Aorta (tissue), 5 donors: Measurements from ENCODE around the gene PECR. TPM values are rescaled to one million over a fixed set of nuclear protein-coding genes. Genes with fewer than 3 reads are reported as not detected.

Experiments
- ATAC-seq: fragments of 200-7000 bp; cut with Tn5 transposase; one replicate; pipeline ENCODE4 v1.9.1; 2022; ENCODE audit warnings: moderate library complexity; ENCODE audit not compliant: low FRiP score
- DNase-seq, 2 donors: peaks; one replicate each; pipeline ENCODE4 v3.0.0-alpha.2; 2020
- H3K27ac ChIP-seq, 2 donors: one replicate each; pipeline ENCODE4 v1.5.1; 2013; ENCODE audit warnings: low read length in 2 of 2, mild to moderate bottlenecking in 2 of 2, moderate library complexity in 2 of 2, control low read depth in 1 of 2, inconsistent platforms in 1 of 2, low read depth in 1 of 2
- H3K27me3 ChIP-seq, 2 donors: one replicate each; pipeline ENCODE4 v1.6.1; 2013; ENCODE audit warnings: control low read depth in 1 of 2, low read length in 1 of 2, mild to moderate bottlenecking in 1 of 2, moderate library complexity in 1 of 2; ENCODE audit not compliant: insufficient read depth in 2 of 2, control insufficient read depth in 1 of 2
- H3K36me3 ChIP-seq, 2 donors: one replicate each; pipeline ENCODE4 v1.6.1; 2013; ENCODE audit warnings: control low read depth in 1 of 2, low read length in 1 of 2, mild to moderate bottlenecking in 1 of 2; ENCODE audit not compliant: insufficient read depth in 2 of 2, control insufficient read depth in 1 of 2
- H3K4me1 ChIP-seq, 2 donors: one replicate each; pipeline ENCODE4 v1.6.1; 2013; ENCODE audit warnings: low read length in 2 of 2, control low read depth in 1 of 2, mild to moderate bottlenecking in 1 of 2, moderate library complexity in 1 of 2; ENCODE audit not compliant: insufficient read depth in 2 of 2, control insufficient read depth in 1 of 2
- H3K4me3 ChIP-seq, 2 donors: one replicate each; pipeline ENCODE4 v1.5.1; 2013; ENCODE audit warnings: low read length in 2 of 2, control low read depth in 1 of 2, mild to moderate bottlenecking in 1 of 2
- H3K9me3 ChIP-seq: one replicate; pipeline ENCODE4 v1.6.1; 2013; ENCODE audit warnings: mild to moderate bottlenecking, low read length; ENCODE audit not compliant: control insufficient read depth
- WGBS, 2 donors: extraction: QIAGEN DNeasy Blood & Tissue Kit; methylation state at CpG; one replicate each; pipeline ENCODE4 v1.1.7; 2013; 5-methylcytosine and 5-hydroxymethylcytosine counted together
- intact Hi-C, 2 donors: fragments of 100-400 bp; cut with DNase I; formaldehyde crosslinking; loops; one replicate each; pipeline versions ENCODE4 v1.14.2 to v1.15.0; 2022
- polyA plus RNA-seq, 2 donors: library from polyadenylated mRNA; stranded (reverse); fragments of 200-250 nt; gene quantifications; one replicate each; pipeline ENCODE4 v1.2.3, GENCODE V29; 2013
- total RNA-seq, 2 donors: library from RNA; stranded (reverse); fragmentation: NEBNext Ultra II Directional; extraction: Animal tissue kit (Norgen Biotek cat#: 25700); gene quantifications; one replicate each; pipeline ENCODE4 v1.2.1, GENCODE V29; 2021
- donor health status: healthy with polysubstance abuse.
- donor health status: Bipolar disorder and iron deficiency.
- donor health status: DM: no; HTN: no; CAD: no.
- donor health status: DM: no; HTN: no; CAD: no.
- donor health status: DM: yes; HTN: yes; CAD: no.

PECR gene
- total and polyA plus RNA-seq, 4 donors, result 2.8 to 9.3 (median 4.3) TPM

DNA sequence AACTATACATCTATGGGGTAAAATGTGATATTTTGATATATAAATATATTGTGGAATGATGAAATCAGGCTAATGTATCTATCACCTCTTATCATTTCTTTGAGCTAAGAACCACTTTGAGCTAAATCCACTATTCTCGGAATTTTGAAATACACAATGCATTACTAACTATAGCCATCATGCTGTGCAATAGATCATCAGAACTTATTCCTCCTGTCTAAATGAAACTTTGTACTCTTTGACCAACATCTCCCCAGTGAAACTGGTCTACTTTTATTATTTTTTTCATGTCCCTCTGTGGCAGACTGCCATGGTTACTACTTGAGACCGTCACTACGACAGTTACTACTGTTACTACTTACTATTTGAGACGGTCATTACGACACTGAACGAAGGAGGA is 11.4 kb downstream of the PECR start:
- no peaks in the 10 kb centered on the region for H3K4me1 ChIP-seq
- DNase-seq (no peak), ATAC-seq (no peak)
- H3K27me3 ChIP-seq, result no peaks in the 10 kb centered on the region
- intact Hi-C loops, result no loop called here
- H3K36me3 ChIP-seq, result no peaks in the 10 kb centered on the region
- no peak overlapping the region for H3K27ac ChIP-seq
- 80 to 85% methylated on average over 6 of the region's 6 CpGs for WGBS, 2 donors
- H3K9me3 ChIP-seq, result no peaks in the 10 kb centered on the region
- no peak overlapping the region for H3K4me3 ChIP-seq

GRCh38 chr2:216069028-216069427 is 12.6 kb downstream of the PECR start:
- 84 to 92% methylated on average over 2 of the region's 2 CpGs for WGBS, 2 donors
- no peaks in the 10 kb centered on the region for H3K9me3 ChIP-seq
- intact Hi-C loops, result no loop called here
- no peak overlapping the region for H3K4me3 ChIP-seq
- H3K27me3 ChIP-seq, result no peaks in the 10 kb centered on the region
- H3K27ac ChIP-seq, result no peak overlapping the region
- ATAC-seq (no peak), DNase-seq (no peak)
- H3K4me1 ChIP-seq, result no peaks in the 10 kb centered on the region
- no peaks in the 10 kb centered on the region for H3K36me3 ChIP-seq

GRCh38 chr2:216066230-216066629 is 15.4 kb downstream of the PECR start:
- no peaks in the 10 kb centered on the region for H3K27me3 ChIP-seq
- H3K36me3 ChIP-seq, result no peaks in the 10 kb centered on the region
- H3K27ac ChIP-seq, result no peak overlapping the region
- DNase-seq (no peak), ATAC-seq (no peak)
- WGBS, 2 donors, result 88 to 89% methylated on average over 5 of the region's 5 CpGs
- no peak overlapping the region for H3K4me3 ChIP-seq
- no peaks in the 10 kb centered on the region for H3K4me1 ChIP-seq
- H3K9me3 ChIP-seq, result no peaks in the 10 kb centered on the region
- intact Hi-C loops, result no loop called here

DNA sequence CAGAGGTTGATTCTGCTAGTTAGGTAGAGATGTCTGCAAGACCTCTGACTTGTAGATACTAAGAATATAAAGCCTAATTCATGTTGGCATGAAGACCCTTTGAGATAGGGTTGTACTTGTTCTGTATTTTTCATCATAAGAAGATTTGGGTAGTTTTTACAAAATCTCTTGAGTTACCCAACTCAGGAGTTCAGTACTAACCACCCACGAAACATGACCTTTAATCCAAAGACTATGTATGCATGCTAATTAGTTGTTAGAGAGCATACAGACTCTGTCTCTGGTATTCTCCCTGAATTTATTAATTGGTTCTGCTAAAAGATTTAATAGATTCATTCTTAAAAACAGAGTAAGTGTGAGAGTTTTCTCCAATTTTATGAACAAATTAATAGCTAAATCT is 16.9 kb downstream of the PECR start:
- H3K27ac ChIP-seq, result no peak overlapping the region
- H3K4me1 ChIP-seq, result no peaks in the 10 kb centered on the region
- no peak overlapping the region for H3K4me3 ChIP-seq
- no peak for DNase-seq
- 85 to 94% methylated on average over 1 of the region's 1 CpG for WGBS, 2 donors
- no peaks in the 10 kb centered on the region for H3K27me3 ChIP-seq
- no peaks in the 10 kb centered on the region for H3K36me3 ChIP-seq
- H3K9me3 ChIP-seq, result no peaks in the 10 kb centered on the region
- no peak for ATAC-seq
- intact Hi-C loops, result no loop called here

GRCh38 chr2:216064014-216064630 is 17.5 kb downstream of the PECR start:
- Histone ChIP-seq H3K27me3 (no peaks in the 10 kb centered on the region), H3K4me3 (no peak overlapping the region), H3K27ac (no peak overlapping the region), H3K9me3 (no peaks in the 10 kb centered on the region), H3K36me3 (no peaks in the 10 kb centered on the region), H3K4me1 (no peaks in the 10 kb centered on the region)
- no peak for DNase-seq
- intact Hi-C loops, result no loop called here
- ATAC-seq, result no peak
- WGBS, 2 donors, result 82 to 89% methylated on average over 2 of the region's 2 CpGs

DNA sequence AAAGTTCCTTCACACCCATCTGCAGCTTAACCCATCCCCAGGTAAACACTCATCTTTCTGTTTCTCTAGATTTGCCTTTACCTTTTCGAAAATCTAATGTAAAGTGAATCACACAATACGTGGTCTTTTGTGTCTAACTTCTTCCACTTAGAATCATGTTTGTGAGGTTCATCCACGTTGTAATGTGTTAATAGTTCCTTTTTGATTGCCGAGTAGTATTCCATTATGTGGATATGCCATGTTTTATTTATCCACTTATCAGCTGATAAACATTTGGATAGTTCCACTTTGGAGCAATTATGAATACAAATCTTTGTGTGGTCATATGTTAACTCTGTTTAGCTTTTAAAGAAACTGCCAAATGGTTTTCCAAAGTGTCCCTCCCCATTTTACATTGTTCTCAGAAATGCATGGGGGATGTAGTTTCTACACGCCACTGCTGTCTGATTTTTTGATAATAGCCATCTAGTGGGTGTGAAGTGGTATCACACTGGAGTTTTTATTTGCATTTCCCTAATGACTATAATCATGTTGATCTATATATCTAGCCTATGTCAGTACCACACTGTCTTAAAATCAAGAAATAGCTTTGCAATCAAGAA is 22.3 kb downstream of the PECR start:
- intact Hi-C loops, result no loop called here
- Histone ChIP-seq H3K27me3 (no peaks in the 10 kb centered on the region), H3K4me3 (no peak overlapping the region), H3K36me3 (no peaks in the 10 kb centered on the region), H3K9me3 (no peaks in the 10 kb centered on the region), H3K4me1 (no peaks in the 10 kb centered on the region), H3K27ac (no peak overlapping the region)
- ATAC-seq (no peak), DNase-seq (no peak)
- WGBS, 2 donors, result 96 to 97% methylated on average over 5 of the region's 5 CpGs

DNA sequence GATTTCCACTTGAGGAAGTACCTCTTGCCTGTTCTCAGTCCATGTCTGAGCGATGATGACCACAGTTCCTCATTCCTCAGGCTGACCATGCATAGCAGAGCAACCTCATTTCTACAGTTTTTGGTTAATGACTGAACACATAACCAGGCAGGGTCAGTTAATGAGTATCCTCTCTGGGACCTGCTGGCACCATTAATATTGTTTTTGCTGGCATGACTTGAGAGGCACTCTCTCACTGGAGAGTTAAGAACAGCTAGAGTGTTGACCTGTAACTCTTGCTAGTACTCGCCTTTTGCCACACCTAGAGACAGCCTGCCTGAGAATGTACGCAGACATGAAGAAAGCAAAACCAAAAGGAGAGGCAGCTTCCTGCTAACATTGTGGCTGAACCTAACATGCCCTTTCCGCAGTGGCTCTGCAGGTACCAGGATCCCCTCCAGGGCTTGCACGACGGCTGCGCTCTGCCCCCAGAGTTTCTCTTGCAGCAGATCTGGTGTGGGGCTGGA is 23.9 kb downstream of the PECR start:
- WGBS, 2 donors, result 73 to 84% methylated on average over 7 of the region's 7 CpGs

GRCh38 chr2:216056739-216057138 is 24.9 kb downstream of the PECR start:
- ATAC-seq, result no peak
- no peaks in the 10 kb centered on the region for H3K27me3 ChIP-seq
- intact Hi-C loops, result no loop called here

More for the DNA sequence above, 23.9 kb downstream of the PECR start:
- intact Hi-C loops, result no loop called here
- no peaks in the 10 kb centered on the region for H3K9me3 ChIP-seq
- H3K4me3 ChIP-seq, result no peak overlapping the region
- no peaks in the 10 kb centered on the region for H3K4me1 ChIP-seq
- H3K27me3 ChIP-seq, result no peaks in the 10 kb centered on the region
- ATAC-seq (no peak), DNase-seq (no peak)
- H3K27ac ChIP-seq, result no peak overlapping the region
- no peaks in the 10 kb centered on the region for H3K36me3 ChIP-seq

GRCh38 chr2:216055680-216056079 is 25.9 kb downstream of the PECR start:
- no peak overlapping the region for H3K4me3 ChIP-seq
- no peaks in the 10 kb centered on the region for H3K27me3 ChIP-seq
- intact Hi-C loops, result no loop called here
- no peak for DNase-seq
- no peaks in the 10 kb centered on the region for H3K9me3 ChIP-seq
- ATAC-seq, result no peak
- H3K27ac ChIP-seq, result no peak overlapping the region
- no peaks in the 10 kb centered on the region for H3K4me1 ChIP-seq
- no peaks in the 10 kb centered on the region for H3K36me3 ChIP-seq
- WGBS, 2 donors, result 91% methylated on average over 4 of the region's 4 CpGs

More at GRCh38 chr2:216056739-216057138, 24.9 kb downstream of the PECR start:
- 69% methylated on average over 3 of the region's 3 CpGs for WGBS, 2 donors
- DNase-seq, result no peak
- no peak overlapping the region for H3K27ac ChIP-seq
- H3K36me3 ChIP-seq, result no peaks in the 10 kb centered on the region
- no peaks in the 10 kb centered on the region for H3K9me3 ChIP-seq
- H3K4me1 ChIP-seq, result no peaks in the 10 kb centered on the region
- H3K4me3 ChIP-seq, result no peak overlapping the region
